Measurements from ENCODE around the gene SCEL. TPM values are rescaled to one million over a fixed set of nuclear protein-coding genes. Genes with fewer than 3 reads are reported as not detected.

SCEL gene
- total and polyA plus RNA-seq, 2 of the 8 experiments (the other 6 are each of a cell fraction or from before 2014, with no cell fraction given) = not detected

- Histone ChIP-seq H3K23ac (ENCODE audit: insufficient read length) (no peak overlapping the region), H3K9ac (replicated peaks in 1 of 4; ENCODE audit: extremely low read depth in 1 of 4, low read depth in 3 of 4, low read length in 3 of 4) (no peak overlapping the region), H2BK15ac (ENCODE audit: low read length) (no peak overlapping the region), H4K20me1 (replicated peaks in 1 of 2; ENCODE audit: control insufficient read depth in 1 of 2, insufficient read depth in 2 of 2, low read length in 2 of 2) (no peaks in the 10 kb centered on the region), H2BK120ac (replicated peaks; ENCODE audit: low read depth, low read length) (no peak overlapping the region), H2BK12ac (ENCODE audit: low read depth, low read length) (no peak overlapping the region), H3K14ac (ENCODE audit: insufficient read length) (no peak overlapping the region), H3K27me3 (replicated peaks in 1 of 4; ENCODE audit: control insufficient read depth in 3 of 4, extremely low read depth in 1 of 4, insufficient read depth in 3 of 4, low read length in 3 of 4) (no peaks in the 10 kb centered on the region), H2BK20ac (ENCODE audit: low read length) (no peak overlapping the region), H3K56ac (replicated peaks; ENCODE audit: insufficient read length, low read depth, low read length) (no peak overlapping the region), H2AK5ac (ENCODE audit: low read depth, low read length) (no peak overlapping the region), H3K23me2 (ENCODE audit: low read depth, low read length) (no peaks in the 10 kb centered on the region), H3K79me1 (ENCODE audit: low read depth, low read length) (no peaks in the 10 kb centered on the region), H4K91ac (replicated peaks; ENCODE audit: insufficient read length, low read length) (no peak overlapping the region), H3K18ac (ENCODE audit: extremely low read depth, low read length) (no peak overlapping the region), H3K4ac (replicated peaks; ENCODE audit: insufficient read length, low read depth, low read length) (no peak overlapping the region), H3K4me1 (replicated peaks in 1 of 4; ENCODE audit: control insufficient read depth in 3 of 4, insufficient read depth in 4 of 4, low read length in 3 of 4) (no peaks in the 10 kb centered on the region), H2BK5ac (ENCODE audit: low read depth, low read length) (no peak overlapping the region), H3K36me3 (ENCODE audit: control insufficient read depth in 2 of 4, insufficient read depth in 4 of 4, low read length in 3 of 4) (no peaks in the 10 kb centered on the region), H3K9me3 (ENCODE audit: insufficient read depth in 2 of 2, low read depth in 1 of 2, low read length in 1 of 2) (no peaks in the 10 kb centered on the region), H4K8ac (ENCODE audit: extremely low read depth, insufficient read depth, low read length) (no peak overlapping the region), H3K4me2 (ENCODE audit: insufficient read depth in 1 of 2, low read depth in 2 of 2, low read length in 2 of 2) (no peak overlapping the region), H3K27ac (ENCODE audit: low read depth, low read length) (no peak overlapping the region), H2AFZ (ENCODE audit: low read length) (no peak overlapping the region), H3K79me2 (ENCODE audit: control insufficient read depth in 1 of 2, insufficient read depth in 2 of 2, low read length in 2 of 2) (no peaks in the 10 kb centered on the region), H3K4me3 (ENCODE audit: extremely low read depth in 1 of 4, insufficient read depth in 2 of 4, low read depth in 3 of 4, low read length in 4 of 4) (no peak overlapping the region), H4K5ac (ENCODE audit: insufficient read length, low read depth, low read length) (no peak overlapping the region)
- WGBS, 2 experiments (ENCODE audit: extremely low coverage in 1 of 2, insufficient coverage in 1 of 2, insufficient read length in 1 of 2, insufficient replicate concordance in 2 of 2, low coverage in 1 of 2, low lambda C conversion rate in 2 of 2, missing lambda C conversion rate in 1 of 2) = 84% methylated on average over 1 of the region's 1 CpG; no CpG with 5 or more reads in 1 of the 2 experiments
- ChIA-PET POLR2A (ENCODE audit: partially characterized antibody) (no interaction called here), CTCF (ENCODE audit: partially characterized antibody) (interaction anchor here (1.8 kb wide), 1 partner anchor 18 kb away, joined by 7 read pairs; no protein-coding TSS in a partner anchor)
- DNase-seq (ENCODE audit: low read depth in 1 of 2, low spot score in 2 of 2) (no peak), FAIRE-seq (no peak)
- TF ChIP-seq SIRT6 (IDR thresholded peaks at IDR 0.05; ENCODE audit: low read length) (no peak), TAF1 (IDR thresholded peaks at IDR 0.05; ENCODE audit: low read depth, low read length) (no peak), FOSL1 (IDR thresholded peaks at IDR 0.05; ENCODE audit: insufficient read depth, low read depth, low read length) (no peak), SAP30 (IDR thresholded peaks at IDR 0.05; ENCODE audit: insufficient read depth, insufficient replicate concordance, low read length) (no peak), KDM5A (IDR thresholded peaks at IDR 0.05; ENCODE audit: low read length) (no peak), POLR2A (IDR thresholded peaks at IDR 0.05; ENCODE audit: control extremely low read depth in 1 of 2, low read depth in 2 of 2, low read length in 2 of 2) (no peak), PHF8 (conservative IDR thresholded peaks at IDR 0.05; ENCODE audit: low read depth, low read length) (no peak), TCF12 (IDR thresholded peaks at IDR 0.05; ENCODE audit: low read depth, low read length) (no peak), KDM1A (IDR thresholded peaks at IDR 0.05; ENCODE audit: borderline replicate concordance, low read length) (no peak), TEAD4 (IDR thresholded peaks at IDR 0.05; ENCODE audit: low read depth, low read length) (no peak), EP300 (IDR thresholded peaks at IDR 0.05; ENCODE audit: borderline replicate concordance in 1 of 2, low read depth in 2 of 2, low read length in 2 of 2) (no peak), CTBP2 (IDR thresholded peaks at IDR 0.05; ENCODE audit: borderline replicate concordance, insufficient read depth, insufficient read length, low read length) (no peak), CBX8 (IDR thresholded peaks at IDR 0.05; ENCODE audit: borderline replicate concordance, low read depth, low read length) (no peak), RFX5 (IDR thresholded peaks at IDR 0.05; ENCODE audit: borderline replicate concordance, low read depth, low read length) (no peak), TBP (IDR thresholded peaks at IDR 0.05; ENCODE audit: low read depth, low read length) (no peak), SUZ12 (IDR thresholded peaks at IDR 0.05; ENCODE audit: low read length) (no peak)
Measured at GRCh38 chr13:77611068-77611467, 75.6 kb downstream of the SCEL start.
